GM19025 (cell line): ENCODE measurements around the gene TMTC4.

Experiments used
- ATAC-seq: cut with Tn5 transposase; IDR thresholded peaks from one replicate; pipeline ENCODE4 v1.9.1; 2021; ENCODE audit warnings: mild to moderate bottlenecking, low read depth, moderate library complexity; ENCODE audit not compliant: unreplicated experiment

The TMTC4 gene

GRCh38 chr13:100667894-100668293, 6.7 kb downstream of the TMTC4 start:
- ATAC-seq = no peak

GRCh38 chr13:100666124-100666523, 8.5 kb downstream of the TMTC4 start:
- ATAC-seq = no peak

DNA sequence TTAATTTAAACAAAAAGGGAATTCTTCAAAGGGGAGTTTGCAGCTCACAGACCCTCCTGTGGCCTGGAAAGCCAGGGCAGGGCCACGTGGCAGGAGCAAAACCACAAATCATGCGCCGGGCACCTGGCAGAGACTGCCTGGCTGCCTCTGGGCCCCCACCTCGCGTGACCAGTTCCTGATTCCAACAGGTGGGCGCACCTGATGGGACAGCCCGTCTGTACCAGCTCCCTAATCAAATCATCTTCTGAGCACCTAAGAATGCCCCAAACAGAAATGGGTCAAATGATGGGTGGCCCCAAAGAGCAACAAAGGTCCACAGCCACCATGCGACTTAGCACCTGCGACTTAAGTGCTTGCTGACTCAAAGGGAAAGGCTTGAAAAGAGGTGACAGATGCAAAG, 9.2 kb downstream of the TMTC4 start:
- no peak for ATAC-seq

DNA sequence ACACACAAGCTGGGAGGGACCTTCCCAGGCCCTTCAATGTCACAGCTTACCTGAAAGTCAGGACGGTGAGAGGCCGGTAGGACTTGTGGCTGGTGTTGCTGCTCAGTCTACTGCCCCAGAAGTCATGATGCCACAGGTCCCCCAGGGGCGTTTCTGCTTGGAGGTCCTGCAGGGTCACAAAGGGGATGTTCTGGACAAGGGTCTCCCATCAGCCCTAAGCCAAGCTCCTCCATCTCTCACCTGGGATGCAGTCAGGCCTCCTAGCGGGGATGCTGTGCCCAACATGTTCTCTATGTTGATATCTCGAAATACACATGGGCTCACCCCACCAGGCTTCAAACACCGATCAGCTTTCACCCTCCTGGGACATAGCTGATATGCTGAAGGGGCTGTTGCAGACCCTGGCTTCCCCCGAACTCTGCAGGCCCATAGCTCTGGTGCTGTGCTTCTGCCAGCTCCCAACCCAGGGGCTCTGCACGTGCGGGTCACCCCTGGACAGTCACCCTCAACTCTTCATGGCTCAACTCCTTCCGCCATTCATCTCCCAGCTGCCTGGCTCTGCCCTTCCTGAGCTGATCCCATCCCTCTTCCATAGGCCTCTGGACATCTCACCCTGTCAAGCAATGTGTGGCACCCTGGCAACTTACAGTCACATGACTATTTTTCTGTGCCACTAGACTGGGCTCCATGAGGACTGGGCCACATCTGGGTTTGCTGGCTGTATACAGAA, 10.3 kb downstream of the TMTC4 start:
- no peak for ATAC-seq

DNA sequence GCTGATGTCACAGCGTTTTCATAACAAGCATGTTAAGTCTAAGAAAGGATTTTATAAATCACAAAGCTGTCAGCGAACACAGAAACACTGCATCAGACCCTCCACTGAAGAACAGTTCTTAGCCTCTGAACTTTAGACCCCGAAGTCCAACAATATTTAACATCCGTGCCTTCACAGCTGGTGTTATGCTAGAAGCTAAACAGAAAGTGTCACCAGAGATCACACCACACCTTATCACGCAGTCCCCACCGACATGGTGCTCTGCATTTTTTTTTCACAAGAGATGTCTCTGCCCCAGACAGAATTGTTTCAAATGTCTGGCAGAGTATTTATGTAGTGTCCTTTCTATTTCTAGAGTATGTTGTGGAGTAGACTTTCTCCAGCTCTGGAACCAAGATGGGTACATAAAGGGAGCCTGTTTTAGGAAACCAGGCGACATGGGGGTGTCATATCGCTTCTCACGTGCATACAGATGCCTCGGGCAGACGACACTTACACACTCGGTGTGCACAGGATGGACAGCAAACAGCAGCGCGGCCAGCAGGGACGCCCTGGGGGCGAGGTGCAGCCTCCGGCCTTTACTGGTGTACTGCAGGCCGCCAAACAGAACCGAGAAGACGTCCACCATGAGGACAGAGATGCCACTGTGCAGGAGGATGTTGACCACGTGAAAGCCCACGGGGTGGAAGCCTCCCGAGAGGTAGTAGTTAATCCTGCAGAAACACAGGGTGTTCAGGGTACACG, 12.0 kb downstream of the TMTC4 start:
- ATAC-seq = no peak

DNA sequence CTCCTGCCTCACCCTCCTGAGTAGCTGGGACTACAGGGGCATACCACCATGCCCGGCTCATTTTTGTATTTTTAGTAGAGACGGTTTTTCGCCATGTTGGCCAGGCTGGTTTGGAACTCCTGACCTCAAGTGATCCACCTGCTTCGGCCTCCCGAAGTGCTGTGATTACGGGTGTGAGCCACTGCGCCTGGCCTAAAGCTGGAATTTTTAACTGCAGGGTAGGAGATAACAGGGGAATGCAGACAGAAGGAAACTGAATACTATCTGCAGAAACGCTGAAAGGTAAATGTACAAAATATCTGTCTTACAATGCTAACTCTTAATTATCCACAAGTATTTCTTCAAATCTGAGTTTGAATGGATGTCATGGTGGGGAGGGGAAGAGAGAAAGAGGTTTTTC, 13.8 kb downstream of the TMTC4 start:
- no peak for ATAC-seq

- no peak for ATAC-seq
Measured at GRCh38 chr13:100659578-100659977, 15.0 kb downstream of the TMTC4 start.

GRCh38 chr13:100658363-100658762, 16.2 kb downstream of the TMTC4 start:
- ATAC-seq = no peak

DNA sequence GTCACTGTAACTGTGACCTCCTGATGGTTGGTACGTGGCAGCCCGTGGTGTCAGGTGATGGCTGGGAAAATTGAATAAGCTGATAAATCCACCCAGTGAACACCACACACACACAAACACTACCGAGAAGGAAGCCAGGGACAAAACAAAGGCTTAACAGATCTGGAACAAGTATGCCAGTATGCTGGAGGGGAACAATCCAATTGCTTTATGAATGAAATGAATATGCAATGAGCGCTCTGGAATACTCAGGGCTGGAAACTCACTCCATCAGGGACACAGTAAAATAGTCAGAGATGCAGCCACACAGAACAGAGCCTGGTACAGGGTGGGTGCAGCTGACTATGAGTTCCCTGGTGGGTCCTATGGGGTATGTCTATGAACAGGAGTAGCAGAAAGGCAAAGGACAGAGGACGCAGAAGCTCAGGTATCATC, 16.7 kb downstream of the TMTC4 start:
- no peak for ATAC-seq

DNA sequence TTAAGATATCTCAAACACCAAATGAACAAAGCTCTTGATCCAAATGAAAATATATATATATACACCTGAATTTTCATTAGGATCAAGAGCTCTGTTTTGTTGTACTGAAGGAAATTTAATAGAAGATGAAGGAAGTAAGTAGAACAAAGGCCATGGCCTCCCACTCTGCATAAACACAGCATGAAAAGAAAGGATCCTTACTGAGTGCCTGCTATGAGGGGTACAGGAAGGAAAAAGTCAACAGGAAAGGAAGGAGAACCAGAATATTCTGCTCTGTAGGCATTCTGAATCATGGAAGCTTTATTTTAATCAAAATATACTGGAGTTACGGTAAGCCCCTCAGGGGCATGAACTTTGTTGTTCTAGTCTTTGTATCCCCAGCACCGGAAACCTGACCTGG, 22.1 kb downstream of the TMTC4 start:
- ATAC-seq = no peak

DNA sequence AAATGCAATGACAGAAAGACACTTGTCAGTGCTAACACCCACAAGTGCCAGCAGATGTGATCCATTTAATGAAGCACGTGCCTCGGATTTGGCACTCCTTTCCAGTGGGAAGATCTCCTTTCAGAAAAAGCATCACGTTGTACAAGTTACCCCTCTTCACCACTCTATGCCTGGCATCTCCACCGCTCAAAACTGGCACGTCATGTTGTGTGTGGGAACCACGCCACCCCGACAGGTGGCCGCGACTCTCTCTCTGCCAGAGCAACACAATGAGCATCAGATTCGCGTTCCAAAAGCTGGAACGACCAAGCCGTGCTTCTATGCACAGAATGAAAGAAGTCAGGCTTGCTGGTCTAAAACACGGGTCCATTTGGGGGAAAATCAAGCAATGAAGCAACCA, 24.3 kb downstream of the TMTC4 start:
- no peak for ATAC-seq

DNA sequence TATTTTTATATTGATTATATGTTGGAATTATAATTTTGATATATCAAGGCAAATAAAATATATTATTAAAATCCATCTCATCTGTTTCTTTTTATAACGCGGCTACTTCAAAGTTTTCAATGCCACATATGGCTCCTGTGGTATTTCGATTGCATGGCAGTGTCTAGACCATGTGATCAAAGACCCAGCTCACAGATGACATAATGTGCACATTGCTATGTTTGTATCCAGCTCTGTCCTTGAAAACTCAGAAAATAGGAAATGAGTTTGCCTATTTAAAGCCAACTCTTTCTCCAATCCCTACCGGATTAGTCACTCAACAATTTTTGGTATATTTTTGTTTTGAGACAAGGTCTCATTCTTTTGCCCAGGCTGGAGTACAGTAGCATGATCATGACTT, 26.2 kb downstream of the TMTC4 start:
- ATAC-seq = no peak

DNA sequence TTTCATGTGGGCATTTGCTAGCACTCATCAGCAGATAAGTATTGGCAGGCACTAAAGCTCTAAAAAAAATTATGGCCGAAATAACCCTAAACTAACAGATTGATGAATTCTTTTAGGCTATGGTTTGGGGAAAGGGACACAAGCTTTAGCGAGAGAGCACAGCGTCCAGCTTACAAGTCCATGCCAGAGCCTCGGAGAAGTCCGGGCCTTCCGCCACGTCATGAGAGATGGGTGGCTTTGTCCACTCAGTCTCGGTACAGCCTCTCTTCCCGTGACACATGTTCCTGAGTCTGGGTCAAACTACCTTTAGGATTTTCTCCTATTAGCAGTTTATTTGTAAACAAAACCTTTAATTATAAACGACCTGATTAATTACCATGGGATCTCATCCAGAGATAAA, 27.7 kb downstream of the TMTC4 start:
- ATAC-seq = no peak

DNA sequence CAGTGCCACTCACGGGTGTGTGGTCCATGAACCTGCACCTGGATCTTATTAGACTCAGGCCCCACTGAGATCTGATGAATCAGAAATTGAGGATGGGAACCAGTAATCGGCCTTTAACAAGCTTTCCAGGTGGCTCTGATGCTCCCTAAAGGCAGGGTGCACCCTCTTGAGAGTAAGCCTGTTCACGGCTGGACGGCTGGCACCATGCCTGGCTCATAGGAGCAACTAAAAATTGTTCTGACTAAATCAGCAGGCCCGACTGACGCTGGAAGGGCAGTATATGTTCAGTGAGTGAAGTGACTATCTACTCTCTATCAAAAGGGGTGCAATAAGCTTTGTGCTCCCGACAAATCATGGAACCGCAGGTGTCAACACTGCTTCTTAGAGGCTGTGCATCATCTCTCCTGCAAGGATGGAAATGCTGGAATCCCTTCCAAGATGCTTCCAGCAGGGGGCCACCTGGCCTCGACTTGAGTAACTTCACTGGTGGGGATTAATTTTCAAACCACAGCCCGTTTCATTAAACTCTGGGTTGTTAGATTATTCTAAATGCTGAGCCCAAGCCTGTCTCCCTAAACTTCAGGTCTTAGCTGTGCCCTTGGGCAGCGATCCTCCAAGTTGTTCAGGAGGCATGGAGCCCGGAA, 28.4 kb downstream of the TMTC4 start:
- no peak for ATAC-seq

- ATAC-seq = no peak
Measured at GRCh38 chr13:100645382-100645781, 29.2 kb downstream of the TMTC4 start.

DNA sequence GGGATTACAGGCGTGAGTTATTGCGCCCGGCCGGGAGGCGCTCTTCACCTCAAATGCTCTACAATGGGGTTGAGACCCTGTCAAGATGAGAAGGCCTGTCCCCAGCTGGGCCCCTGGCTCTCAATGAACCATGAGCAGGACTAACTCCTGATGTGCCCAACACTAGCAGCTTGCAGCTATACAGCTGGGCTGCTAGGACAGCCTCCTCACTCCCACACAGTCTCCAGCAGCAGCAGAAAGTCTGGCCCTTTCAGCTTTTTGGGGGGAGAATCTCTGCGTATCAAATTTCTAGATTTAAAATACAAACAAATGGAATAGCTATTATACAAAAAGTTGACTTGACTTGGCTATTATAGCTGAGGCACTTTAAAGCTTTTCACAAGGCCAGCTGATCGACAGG, 30.2 kb downstream of the TMTC4 start:
- no peak for ATAC-seq

- ATAC-seq = no peak
Measured at GRCh38 chr13:100637796-100638195, 36.8 kb downstream of the TMTC4 start.

GRCh38 chr13:100637380-100637779, 37.2 kb downstream of the TMTC4 start:
- ATAC-seq = no peak

DNA sequence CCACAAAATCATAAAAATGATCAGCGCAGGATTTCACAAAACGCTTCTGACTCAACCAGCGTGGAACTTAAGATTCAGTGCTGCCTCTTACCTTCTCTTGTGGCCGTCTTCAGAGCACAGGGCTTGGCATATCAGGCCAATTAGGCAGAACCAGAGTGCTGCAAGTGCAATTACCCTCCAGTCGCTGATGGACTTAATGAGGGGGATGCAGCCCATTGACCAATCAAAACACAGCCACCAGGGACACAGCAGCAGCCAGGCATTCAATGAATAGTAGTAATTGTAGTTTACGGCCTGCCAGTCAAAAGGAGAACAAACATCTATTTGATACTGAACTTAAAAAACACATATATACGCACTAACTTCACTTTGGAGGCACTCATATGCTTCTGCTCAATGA, 38.2 kb downstream of the TMTC4 start:
- ATAC-seq = no peak

- ATAC-seq = no peak
Measured at GRCh38 chr13:100636004-100636403, 38.6 kb downstream of the TMTC4 start.

DNA sequence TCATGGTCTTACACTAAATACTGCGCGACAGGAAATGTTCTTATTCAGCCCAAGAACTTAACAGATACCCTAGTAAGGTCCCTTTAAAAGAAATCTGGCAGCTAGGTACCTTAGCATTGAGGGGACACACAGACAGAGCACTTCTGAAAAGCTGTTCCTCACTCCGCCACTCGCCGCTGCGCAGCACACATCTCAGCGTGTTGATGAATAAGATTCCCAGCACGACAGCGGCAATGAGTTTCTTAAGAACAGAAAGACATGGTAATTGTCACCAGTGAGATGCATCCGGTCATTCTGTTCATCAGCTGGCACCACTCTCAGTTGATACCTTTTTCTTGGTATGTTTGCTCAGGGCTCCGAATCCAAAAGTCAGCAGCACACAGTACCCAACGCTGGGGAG, 39.9 kb downstream of the TMTC4 start:
- no peak for ATAC-seq

- no peak for ATAC-seq
Measured at GRCh38 chr13:100633461-100633860, 41.1 kb downstream of the TMTC4 start.
